SK-N-MC (cell line): ENCODE results near the gene SON.
"Not testable (repeated sequence)": the region's sequence is repeated elsewhere in the genome, so short reads cannot be mapped to it uniquely, and the experiment has no call there.

Experiments
- DNase-seq: peaks from one replicate; pipeline ENCODE4 v3.0.0-alpha.2; 2011; ENCODE audit warnings: low read depth, low spot score
- H3K27ac ChIP-seq: fragments of 200-600 bp; sonication (generic); 2 replicates; pipeline ENCODE4 v1.5.1; 2016; ENCODE audit warnings: mixed run types
- H3K36me3 ChIP-seq: fragments of 200-600 bp; sonication (generic); 2 replicates; pipeline ENCODE4 v1.6.1; 2017; ENCODE audit warnings: antibody characterized with exemption, low read length, mixed read lengths; ENCODE audit not compliant: insufficient read depth
- H3K4me3 ChIP-seq: fragments of 200-600 bp; sonication (generic); 2 replicates; pipeline ENCODE4 v1.5.1; 2016
- H3K9ac ChIP-seq: fragments of 200-600 bp; sonication (generic); 2 replicates; pipeline ENCODE4 v1.8.0; 2017; ENCODE audit warnings: mixed run types, mixed read lengths; ENCODE audit not compliant: insufficient read length
- H3K9me3 ChIP-seq: fragments of 200-600 bp; sonication (generic); 2 replicates; pipeline ENCODE4 v1.6.1; 2017; ENCODE audit warnings: low read depth, mild to moderate bottlenecking, antibody characterized with exemption, low read length, moderate library complexity, mixed read lengths
- EZH2 ChIP-seq: fragments of 200-600 bp; sonication (generic); IDR thresholded peaks from one replicate; pipeline ENCODE4 v1.6.1; 2017; ENCODE audit warnings: antibody characterized with exemption
- FOXP2 ChIP-seq: optimal IDR thresholded peaks from 2 replicates; pipeline ENCODE3; 2011; ENCODE audit warnings: mild to moderate bottlenecking, moderate library complexity; ENCODE audit not compliant: insufficient read depth; ENCODE audit errors: extremely low read length, control extremely low read depth
- POLR2AphosphoS5 ChIP-seq: IDR thresholded peaks from 2 replicates; pipeline ENCODE4 v1.6.1; 2012; ENCODE audit warnings: mild to moderate bottlenecking, low read depth, low read length, borderline replicate concordance

Gene SON

DNA sequence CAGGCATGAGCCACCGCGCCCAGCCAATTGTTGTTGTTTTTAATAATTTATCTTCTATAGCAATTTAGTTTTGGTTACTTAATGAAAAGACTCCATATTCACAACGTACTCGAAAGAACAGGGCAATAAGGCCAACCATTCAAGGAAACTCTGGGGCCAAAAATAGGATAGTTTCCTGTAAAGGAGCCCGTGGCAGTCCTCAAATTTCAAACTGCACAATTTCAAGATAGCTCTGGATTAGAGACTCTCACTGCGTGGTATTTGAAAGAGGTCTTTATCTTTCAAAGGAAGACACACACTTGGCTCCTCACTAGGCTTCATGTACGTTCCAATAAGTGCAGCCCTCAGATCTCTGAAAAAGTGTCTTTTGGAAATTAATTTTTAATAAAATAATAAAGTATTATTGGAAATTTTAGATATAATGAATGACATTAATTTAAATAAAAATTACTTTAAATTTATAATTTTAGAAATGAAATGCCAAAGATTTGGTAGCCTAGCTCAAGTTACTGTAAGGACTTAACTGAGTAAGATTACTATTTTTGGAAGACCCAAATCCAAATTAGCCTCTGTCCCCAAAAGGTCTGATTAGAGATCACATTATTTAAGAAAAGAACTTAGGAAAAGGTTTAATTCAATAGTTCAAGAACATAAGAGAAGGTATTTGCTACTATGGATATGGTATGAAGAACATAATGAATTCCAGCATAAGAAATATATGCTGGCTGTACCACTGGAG is 68.3 kb downstream of the SON start:
- H3K36me3 ChIP-seq: peaks cover 18% of the 10 kb centered on the region
- H3K27ac ChIP-seq: no peak overlapping the region
- no peak for DNase-seq
- no peaks in the 10 kb centered on the region for H3K9me3 ChIP-seq
- H3K9ac ChIP-seq: no peak overlapping the region
- TF ChIP-seq FOXP2 (no peak), POLR2AphosphoS5 (no peak), EZH2 (no peak)
- H3K4me3 ChIP-seq: no peak overlapping the region

DNA sequence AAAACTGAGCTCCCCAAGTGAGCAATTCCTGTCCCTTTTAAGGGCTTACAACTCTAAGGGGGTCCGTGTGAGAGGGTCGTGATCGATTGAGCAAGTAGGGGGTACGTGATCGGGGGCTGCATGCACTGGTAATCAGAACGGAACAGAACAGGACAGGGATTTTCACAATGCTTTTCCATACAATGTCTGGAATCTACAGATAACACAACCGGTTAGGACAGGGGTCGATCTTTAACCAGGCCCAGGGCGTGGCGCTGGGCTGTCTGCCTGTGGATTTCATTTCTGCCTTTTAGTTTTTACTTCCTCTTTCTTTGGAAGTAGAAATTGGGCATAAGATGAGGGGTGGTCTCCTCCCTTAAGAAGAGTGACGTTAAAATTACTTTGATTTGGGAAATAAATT is 74.7 kb downstream of the SON start:
- H3K9ac ChIP-seq, H3K4me3 ChIP-seq, H3K27ac ChIP-seq, DNase-seq, H3K9me3 ChIP-seq: not testable (repeated sequence)
- peaks cover 39% of the 10 kb centered on the region for H3K36me3 ChIP-seq

DNA sequence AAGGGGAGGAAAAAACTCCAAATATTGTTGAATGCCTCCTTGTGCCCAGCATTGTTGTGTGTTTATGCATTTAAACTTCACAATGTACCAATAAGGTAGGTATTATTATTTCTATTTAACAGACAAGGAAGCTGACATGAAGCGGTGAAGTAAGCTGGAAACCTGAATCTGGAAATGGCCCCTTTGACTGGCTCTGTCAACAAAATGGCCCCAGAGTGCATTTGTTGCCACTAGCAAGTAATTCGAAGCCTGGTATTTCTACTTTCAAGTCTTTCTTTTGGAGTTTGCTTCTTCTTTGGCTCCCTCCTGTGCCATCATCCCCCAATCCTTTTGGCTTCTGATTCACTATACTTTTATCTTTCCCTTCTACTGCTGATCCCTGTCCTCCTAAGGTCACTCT is 75.6 kb downstream of the SON start:
- Histone ChIP-seq H3K4me3 (no peak overlapping the region), H3K36me3 (peaks cover 34% of the 10 kb centered on the region), H3K9me3 (no peaks in the 10 kb centered on the region), H3K27ac (no peak overlapping the region), H3K9ac (no peak overlapping the region)
- no peak for DNase-seq
- TF ChIP-seq POLR2AphosphoS5 (no peak), FOXP2 (no peak), EZH2 (no peak)

DNA sequence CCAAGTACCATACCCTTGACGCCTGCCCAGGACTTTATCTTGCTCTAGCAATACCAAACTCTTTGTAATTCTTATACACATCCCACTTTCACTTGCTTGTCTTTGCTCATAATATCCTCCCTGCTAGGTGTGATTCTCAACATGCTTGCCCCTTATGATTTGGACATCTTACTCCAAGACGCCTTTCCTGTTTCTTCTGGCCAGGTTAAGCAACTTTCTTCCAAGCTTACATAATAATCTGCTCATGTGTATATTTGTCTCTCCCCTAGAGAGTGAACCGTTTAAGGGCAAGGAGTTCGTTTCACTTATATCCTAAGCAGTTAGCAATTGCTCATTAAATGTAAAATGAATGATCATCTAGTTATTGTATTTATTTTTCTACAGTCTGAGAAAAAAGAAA is 76.9 kb downstream of the SON start:
- H3K36me3 ChIP-seq: peaks cover 41% of the 10 kb centered on the region
- H3K4me3 ChIP-seq: no peak overlapping the region
- DNase-seq: no peak
- TF ChIP-seq POLR2AphosphoS5: no peak
- TF ChIP-seq FOXP2: no peak
- TF ChIP-seq EZH2: no peak
- H3K9ac ChIP-seq: no peak overlapping the region
- H3K27ac ChIP-seq: no peak overlapping the region
- H3K9me3 ChIP-seq: no peaks in the 10 kb centered on the region

DNA sequence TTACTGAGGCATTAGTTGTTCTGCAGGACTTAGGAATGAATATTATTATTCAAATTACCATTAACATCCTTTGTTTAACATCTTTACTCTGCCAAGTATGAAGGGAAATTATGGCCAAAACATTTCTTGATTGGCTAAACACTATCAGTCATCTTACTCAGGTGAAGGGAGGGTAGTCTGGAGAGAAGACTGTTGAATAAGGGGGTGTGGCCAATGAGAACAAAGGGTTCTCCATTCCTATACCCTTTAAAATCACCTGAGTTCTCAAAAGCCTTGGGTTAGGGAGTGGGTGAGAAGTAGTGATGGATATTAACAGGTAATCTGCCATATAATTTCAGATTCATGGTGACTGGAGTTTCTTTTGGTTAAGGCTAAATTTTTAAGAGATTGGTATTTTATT is 79.4 kb downstream of the SON start:
- Histone ChIP-seq H3K4me3 (no peak overlapping the region), H3K27ac (no peak overlapping the region), H3K36me3 (peaks cover 45% of the 10 kb centered on the region), H3K9me3 (no peaks in the 10 kb centered on the region), H3K9ac (no peak overlapping the region)
- TF ChIP-seq EZH2 (no peak), FOXP2 (no peak), POLR2AphosphoS5 (no peak)
- no peak for DNase-seq

DNA sequence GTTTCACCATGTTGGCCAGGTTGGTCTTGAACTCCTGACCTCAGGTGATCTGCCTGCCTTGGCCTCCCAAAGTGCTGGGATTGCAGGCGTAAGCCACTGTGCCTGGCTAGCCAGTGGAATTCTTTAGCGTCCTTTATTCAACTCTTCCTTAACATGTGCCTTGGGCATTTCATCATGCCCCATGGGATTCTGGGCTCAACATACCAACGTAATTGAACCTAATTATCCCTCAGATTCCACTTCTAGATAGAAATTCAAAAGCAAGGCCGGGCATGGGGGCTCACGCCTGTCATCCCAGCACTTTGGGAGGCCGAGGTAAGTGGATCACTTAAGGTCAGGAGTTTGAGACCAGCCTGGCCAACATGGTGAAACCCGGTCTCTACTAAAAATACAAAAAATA is 83.3 kb downstream of the SON start:
- not testable (repeated sequence) for DNase-seq, H3K27ac ChIP-seq, H3K9me3 ChIP-seq, H3K4me3 ChIP-seq, H3K9ac ChIP-seq
- H3K36me3 ChIP-seq: peaks cover 48% of the 10 kb centered on the region
